Stimulated activated CD8-positive, alpha-beta memory T cell treated with anti-CD3 and anti-CD28 coated beads, Interleukin-4, amount 100 ng/mL, for 24 hours (primary cell): ENCODE results near the gene LARP4B.

Experiments used
- DNase-seq: peaks from one replicate; pipeline ENCODE4 v3.0.0-alpha.2; 2020; ENCODE audit warnings: low read depth

The LARP4B gene

GRCh38 chr10:931326-932318 is at the start of gene LARP4B:
Gene LARP4B (minus strand): TSS chr10:931705. CDS start chr10:885721, 45,984 bp downstream.
- DNase-seq: peak; percentile 93

DNA sequence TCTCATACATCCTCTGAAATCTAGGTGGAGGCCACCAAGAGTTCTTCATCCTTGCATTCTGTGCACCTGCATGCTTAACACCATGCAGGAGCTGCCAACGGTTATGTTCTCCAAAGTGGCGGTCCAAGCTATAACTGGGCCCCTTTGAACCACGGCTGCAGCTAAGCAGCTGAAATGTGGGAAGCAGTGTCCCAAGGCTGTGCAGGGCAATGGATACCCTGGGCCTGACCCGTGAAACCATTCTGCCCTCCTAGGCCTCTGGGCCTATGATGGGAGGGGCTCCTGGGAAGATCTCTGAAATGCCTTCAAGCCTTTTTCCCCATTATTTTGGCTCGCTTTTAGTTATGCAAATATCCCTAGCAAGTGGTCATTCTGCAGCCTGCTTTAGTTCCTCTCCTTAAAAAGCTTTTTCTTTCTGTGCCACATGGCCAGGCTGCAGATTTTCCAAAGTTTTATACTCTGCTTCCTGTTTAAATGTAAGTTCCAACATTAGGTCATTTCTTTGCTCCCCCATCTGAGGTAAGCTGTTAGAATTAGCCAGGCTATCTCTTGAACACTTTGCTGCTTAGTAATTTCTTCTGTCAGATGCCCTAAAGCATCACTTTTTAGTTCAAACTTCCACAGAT is 49.1 kb upstream of the LARP4B start:
- DNase-seq: no peak

DNA sequence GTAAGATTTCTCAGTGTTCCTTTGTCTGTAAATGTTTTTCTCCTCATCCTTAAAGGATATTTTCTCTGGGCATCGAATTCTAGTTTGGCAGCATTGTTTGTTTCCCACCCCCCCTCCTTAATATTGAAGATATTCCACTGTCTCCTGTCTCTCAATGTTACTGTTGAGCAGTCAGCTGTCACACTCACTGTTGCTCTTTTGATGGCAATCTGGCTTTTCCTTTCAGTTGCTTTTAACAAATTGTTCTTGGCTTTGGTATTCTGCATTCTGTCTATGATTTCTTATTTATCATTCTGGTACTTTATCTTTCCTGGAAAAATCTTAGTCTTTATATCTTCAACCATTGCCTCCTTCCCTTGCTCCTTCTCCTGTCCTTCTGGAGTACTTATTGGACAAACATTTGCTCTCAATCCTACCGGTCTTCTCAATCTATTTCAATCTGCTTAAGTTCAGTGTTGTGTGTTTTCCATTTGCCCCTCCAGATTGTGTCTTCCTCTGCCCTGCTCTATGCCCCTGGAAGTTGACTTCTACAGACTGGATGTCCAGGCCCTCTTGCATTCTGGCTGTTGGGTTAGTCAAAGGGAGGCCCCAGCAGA is 47.4 kb upstream of the LARP4B start:
- DNase-seq: no peak

DNA sequence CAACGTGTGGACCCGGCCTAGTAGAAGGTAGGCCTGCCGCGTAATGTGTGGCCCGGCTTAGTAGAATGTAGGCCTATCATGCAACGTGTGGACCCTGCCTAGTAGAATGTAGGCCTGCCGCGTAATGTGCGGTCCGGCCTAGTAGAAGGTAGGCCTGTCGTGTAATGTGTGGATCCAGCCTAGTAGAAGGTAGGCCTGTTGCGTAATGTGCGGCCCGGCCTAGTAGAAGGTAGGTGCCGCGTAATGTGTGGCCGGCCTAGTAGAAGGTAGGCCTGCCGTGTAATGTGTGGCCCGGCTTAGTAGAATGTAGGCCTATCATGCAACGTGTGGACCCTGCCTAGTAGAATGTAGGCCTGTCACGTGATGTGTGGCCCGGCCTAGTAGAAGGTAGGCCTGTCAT is 44.8 kb upstream of the LARP4B start:
- DNase-seq: no peak

- DNase-seq: no peak
These were observed 43.2 kb upstream of the LARP4B start for GRCh38 chr10:974785-975074.

DNA sequence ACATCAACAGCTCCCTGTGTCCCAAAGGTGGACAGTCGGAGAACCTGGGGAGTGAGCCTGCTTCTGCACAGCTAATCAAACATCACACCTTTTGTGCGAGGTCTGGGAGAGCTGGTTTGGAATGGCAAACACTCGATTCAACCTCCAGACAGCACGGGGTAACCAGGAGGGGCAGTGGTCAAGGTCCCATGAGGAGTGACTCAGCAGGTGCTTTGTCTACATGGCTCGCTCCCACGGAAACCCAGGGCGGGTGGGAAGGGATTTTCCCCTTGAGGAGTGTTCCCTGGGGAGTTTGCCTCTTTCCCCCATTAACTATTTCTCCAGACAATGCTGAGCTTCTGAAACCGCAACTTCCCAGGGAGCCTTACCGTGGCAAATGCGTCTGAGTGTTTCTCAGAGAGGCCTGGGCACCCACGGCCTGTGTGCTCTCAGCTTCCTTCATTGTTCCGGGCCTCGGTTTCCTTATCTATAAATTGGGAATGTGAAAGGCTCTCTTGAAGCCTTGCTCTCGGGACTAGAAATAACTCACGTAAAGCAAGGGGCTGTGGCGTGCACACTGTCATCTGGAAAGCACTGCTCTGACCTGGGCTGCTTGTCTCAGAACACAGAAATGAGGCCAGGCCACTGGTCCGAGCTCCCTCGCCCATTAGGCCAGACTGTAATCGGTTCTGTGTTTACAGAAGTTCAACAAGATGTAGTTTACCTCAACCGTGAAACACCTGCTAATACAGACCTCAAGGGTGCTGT is 42.7 kb upstream of the LARP4B start:
- no peak for DNase-seq

DNA sequence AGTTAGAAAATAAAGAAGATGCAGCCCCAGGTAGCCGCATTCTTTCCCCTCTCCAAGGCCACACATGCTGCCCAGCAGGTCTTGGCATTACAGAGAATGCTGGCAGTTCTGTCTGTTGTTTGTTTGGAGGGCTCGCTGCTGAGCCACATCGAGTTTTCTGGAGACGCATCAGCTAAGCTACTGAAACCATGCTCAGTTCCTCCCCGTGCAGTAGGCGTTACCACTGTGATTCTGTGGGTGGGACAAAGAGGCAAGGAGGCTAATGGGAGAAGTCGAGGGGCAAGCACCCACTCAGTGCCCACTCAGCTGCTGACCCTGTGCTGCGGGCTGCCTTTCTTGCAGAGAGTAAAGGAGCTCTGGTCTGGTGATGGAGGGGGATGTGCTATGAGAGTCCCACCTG is 41.3 kb upstream of the LARP4B start:
- DNase-seq: no peak

DNA sequence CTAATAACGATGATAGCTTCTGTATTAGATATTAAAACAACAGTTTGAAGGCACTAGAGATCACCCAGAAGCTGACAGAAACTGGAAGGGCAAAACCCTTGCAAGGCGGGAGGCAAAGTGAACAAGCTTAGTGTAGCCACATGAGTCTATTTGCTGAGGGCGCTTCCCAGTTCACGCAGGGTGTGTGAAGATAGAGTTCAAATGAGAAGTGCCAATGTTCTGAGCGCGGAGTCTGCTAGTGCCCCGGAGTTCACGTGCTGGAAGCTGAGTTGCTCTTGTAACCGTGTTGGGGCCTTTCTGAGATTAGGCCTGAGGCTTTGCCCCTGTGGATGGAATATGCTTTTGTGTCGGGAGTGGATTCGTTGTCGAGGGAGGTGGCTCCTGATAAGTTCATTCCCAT is 40.1 kb upstream of the LARP4B start:
- no peak for DNase-seq

DNA sequence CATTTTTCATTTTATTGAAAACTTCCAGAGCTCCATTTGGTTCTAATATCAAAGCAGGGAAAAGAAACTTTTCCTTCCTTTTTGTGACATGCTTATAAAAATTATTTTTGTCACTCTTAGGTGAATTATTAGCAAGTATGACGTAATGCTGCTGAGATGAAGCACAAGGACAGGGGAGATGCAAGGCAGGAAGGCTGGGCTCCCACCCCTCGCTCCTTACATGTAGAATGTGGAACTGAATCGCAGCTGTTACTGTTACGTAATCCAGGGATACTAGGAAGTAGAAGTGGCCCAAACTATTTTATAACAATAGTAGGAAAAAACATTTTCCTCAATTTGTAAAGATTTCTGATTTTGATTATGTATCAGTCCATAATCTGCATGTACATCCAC is 39.6 kb upstream of the LARP4B start:
- no peak for DNase-seq

- DNase-seq: no peak
These were observed 39.0 kb upstream of the LARP4B start for GRCh38 chr10:970311-971149.

GRCh38 chr10:969473-970150 is 38.1 kb upstream of the LARP4B start:
- DNase-seq: no peak

- no peak for DNase-seq
These were observed 37.2 kb upstream of the LARP4B start for GRCh38 chr10:968546-969199.

GRCh38 chr10:966466-967235 is 35.1 kb upstream of the LARP4B start:
- DNase-seq: no peak

DNA sequence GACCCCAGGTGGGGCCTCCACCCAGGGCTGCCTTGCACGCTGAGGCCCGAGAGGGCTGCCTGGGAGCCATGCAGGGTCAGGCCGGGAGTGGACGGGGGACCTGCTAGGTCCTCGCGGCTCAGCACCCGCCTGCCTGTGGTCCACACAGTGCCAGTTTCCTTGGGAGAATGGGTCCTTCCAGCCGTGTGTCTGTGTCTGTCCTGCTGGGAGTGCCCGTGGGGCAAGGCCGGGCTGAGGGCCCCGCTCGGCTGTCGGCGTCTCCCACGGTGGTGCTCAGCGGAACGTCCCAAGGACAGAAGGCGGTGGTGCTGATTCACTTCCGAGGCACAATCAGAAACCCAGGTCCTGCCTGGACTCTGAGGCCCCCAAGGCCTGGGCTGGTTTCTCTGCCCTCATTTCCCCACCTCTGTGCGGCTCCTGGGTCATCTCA is 33.5 kb upstream of the LARP4B start:
- no peak for DNase-seq

GRCh38 chr10:964321-964987 is 32.9 kb upstream of the LARP4B start:
- no peak for DNase-seq

DNA sequence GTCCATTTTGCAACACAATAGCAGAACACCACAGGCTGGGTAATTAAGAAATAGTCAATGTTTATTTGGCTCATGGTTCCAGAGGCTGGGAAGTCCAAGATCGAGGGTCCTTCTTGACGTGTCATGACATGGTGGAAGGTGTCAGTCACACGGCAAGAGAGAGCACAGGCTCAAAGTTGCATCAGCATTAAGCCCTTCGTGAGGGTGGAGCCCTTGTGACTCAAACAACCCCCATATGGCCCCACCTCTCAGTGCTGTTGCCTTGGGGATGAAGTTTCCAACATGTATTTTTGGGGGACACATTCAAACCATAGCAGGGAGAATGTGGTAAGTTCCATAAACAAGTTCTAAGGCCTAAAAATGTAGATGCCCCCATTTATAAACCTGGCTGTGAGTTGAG is 32.1 kb upstream of the LARP4B start:
- no peak for DNase-seq

DNA sequence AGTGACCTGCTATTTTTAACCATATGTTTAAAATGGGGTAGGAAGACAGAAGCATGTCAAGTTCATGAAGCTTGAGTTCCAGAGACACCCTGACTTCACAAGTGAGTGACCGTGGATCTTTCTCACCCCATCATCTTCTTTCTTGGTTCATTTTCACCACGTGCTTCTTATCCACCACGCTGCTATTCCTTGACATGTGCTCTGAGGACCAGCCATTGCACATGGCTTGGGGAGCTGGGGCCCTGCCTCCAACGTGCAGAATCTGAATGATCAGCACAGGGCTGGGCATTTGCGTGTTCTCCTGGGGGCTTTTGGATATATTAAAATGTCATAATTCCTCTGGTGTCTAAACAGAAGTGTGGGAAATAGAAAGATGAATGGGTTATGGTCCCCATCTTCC is 31.7 kb upstream of the LARP4B start:
- DNase-seq: no peak

DNA sequence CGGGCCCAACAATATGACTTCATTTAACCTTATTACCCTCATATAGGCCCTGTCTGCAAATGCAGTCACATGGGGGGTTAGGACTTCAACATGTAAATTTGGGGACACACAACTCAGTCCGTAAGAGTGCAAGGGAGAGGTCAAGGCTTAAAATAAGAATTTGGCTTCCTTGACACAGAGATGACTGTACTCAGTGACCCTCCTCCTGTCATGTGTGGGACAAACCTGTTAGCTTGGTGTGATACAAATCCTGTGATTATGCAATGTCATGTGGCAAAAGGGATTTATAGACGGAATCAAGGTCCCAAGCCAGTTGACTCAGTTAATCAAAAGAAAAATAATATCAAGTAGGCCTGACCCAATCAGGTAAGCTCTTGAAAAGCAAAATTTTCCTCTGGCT is 30.8 kb upstream of the LARP4B start:
- no peak for DNase-seq

DNA sequence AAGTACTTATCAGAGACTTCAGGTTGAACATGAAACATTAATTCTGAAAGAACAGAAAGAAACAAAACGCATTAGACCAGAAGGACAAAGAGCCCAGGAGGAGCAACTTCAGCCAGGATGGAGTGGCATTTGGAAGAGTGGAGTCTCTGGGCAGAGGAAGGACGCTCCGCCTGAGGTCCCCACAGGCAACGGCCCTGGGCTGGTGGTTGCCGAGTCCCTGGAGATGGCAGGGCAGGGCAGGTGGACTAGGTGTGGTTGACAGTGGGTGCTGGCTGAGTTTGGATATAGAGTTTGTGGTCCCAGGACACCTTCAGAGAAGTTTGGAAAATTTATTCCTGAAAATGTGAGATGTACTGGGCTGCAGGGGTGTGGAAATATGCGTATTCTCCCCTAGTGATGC is 27.4 kb upstream of the LARP4B start:
- DNase-seq: no peak
